ENCODE results near the gene GADD45GIP1.

The GADD45GIP1 gene

GRCh38 chr19:12956446-12957388, at the start of gene GADD45GIP1:
Gene GADD45GIP1 (minus strand): TSS chr19:12957223. CDS start chr19:12957212, 11 bp downstream.
- peak; percentile 71 for DNase-seq

- no peak for DNase-seq
These were observed 48.9 kb upstream of the GADD45GIP1 start for GRCh38 chr19:13005861-13006370.

GRCh38 chr19:13005253-13005652, 48.2 kb upstream of the GADD45GIP1 start:
- no peak for DNase-seq

- DNase-seq, result no peak
These were observed 47.2 kb upstream of the GADD45GIP1 start for GRCh38 chr19:13004273-13004672.

- DNase-seq, result no peak
These were observed 46.1 kb upstream of the GADD45GIP1 start for GRCh38 chr19:13003081-13003480.

- DNase-seq, result no peak
These were observed 45.3 kb upstream of the GADD45GIP1 start for GRCh38 chr19:13002166-13002898.

- no peak for DNase-seq
These were observed 44.6 kb upstream of the GADD45GIP1 start for GRCh38 chr19:13001502-13002165.

- no peak for DNase-seq
These were observed 44.1 kb upstream of the GADD45GIP1 start for GRCh38 chr19:13001166-13001501.

- no peak for DNase-seq
These were observed 41.2 kb upstream of the GADD45GIP1 start for GRCh38 chr19:12997967-12998940.

- DNase-seq, result no peak
These were observed 40.4 kb upstream of the GADD45GIP1 start for GRCh38 chr19:12997179-12997966.

GRCh38 chr19:12996406-12997094, 39.5 kb upstream of the GADD45GIP1 start:
- no peak for DNase-seq

- DNase-seq, result no peak
These were observed 38.8 kb upstream of the GADD45GIP1 start for GRCh38 chr19:12995596-12996405.

- DNase-seq, result peak; percentile 26
These were observed 37.9 kb upstream of the GADD45GIP1 start, which contains the start of gene NFIX for GRCh38 chr19:12994701-12995595. Gene NFIX (plus strand): TSS chr19:12995475. CDS start chr19:12995838, 363 bp downstream.

- no peak for DNase-seq
These were observed 36.5 kb upstream of the GADD45GIP1 start for GRCh38 chr19:12993562-12993961.

GRCh38 chr19:12992729-12993128, 35.7 kb upstream of the GADD45GIP1 start:
- no peak for DNase-seq

- no peak for DNase-seq
These were observed 34.3 kb upstream of the GADD45GIP1 start for GRCh38 chr19:12991296-12991695.

- DNase-seq, result no peak
These were observed 33.8 kb upstream of the GADD45GIP1 start for GRCh38 chr19:12990853-12991252.

- no peak for DNase-seq
These were observed 33.4 kb upstream of the GADD45GIP1 start for GRCh38 chr19:12990431-12990830.
